ENCODE measurements around the gene MIER2.

GRCh38 chr19:275000-275399, 69.6 kb downstream of the MIER2 start:
- TF ChIP-seq, protein P1, sequence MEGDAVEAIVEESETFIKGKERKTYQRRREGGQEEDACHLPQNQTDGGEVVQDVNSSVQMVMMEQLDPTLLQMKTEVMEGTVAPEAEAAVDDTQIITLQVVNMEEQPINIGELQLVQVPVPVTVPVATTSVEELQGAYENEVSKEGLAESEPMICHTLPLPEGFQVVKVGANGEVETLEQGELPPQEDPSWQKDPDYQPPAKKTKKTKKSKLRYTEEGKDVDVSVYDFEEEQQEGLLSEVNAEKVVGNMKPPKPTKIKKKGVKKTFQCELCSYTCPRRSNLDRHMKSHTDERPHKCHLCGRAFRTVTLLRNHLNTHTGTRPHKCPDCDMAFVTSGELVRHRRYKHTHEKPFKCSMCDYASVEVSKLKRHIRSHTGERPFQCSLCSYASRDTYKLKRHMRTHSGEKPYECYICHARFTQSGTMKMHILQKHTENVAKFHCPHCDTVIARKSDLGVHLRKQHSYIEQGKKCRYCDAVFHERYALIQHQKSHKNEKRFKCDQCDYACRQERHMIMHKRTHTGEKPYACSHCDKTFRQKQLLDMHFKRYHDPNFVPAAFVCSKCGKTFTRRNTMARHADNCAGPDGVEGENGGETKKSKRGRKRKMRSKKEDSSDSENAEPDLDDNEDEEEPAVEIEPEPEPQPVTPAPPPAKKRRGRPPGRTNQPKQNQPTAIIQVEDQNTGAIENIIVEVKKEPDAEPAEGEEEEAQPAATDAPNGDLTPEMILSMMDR (conservative IDR thresholded peaks at IDR 0.05; ENCODE audit: low read depth, low read length) = no peak
- TF ChIP-seq EZH2 (IDR thresholded peaks at IDR 0.05; ENCODE audit: low read length, unreplicated experiment) = no peak
